ENCODE measurements around the gene H2BW2.
"Not testable (repeated sequence)": the region's sequence is repeated elsewhere in the genome, so short reads cannot be mapped to it uniquely, and the experiment has no call there.

The H2BW2 gene

GRCh38 chrX:104039689-104040505 lies at the start of gene H2BW2:
Gene H2BW2, plus strand, starts transcription at chrX:104039956. Its CDS starts 39 bp downstream, at chrX:104039995.
- no peak for DNase-seq (ENCODE audit: low read depth in 2 of 2)

DNA sequence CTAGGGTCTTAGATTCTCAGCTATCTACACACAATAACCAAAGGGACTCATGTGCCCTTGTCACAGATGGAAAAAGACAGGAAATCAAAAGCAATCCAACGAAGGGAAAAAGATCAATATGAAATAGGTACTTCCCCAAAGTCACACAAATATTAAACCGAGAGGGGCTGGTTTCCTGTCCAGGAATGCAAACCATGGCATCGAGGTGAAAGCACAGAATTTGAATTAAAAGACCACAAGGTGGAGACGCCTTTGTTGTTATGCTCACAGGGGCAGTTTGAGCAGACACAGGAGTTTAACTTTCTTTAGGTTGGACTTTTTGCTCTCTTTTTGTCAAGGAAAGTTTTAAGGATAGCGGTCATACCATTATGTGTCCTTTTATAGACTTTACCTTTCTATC lies 40.5 kb upstream of the H2BW2 start:
- no peak for DNase-seq (ENCODE audit: low read depth in 2 of 2)

DNA sequence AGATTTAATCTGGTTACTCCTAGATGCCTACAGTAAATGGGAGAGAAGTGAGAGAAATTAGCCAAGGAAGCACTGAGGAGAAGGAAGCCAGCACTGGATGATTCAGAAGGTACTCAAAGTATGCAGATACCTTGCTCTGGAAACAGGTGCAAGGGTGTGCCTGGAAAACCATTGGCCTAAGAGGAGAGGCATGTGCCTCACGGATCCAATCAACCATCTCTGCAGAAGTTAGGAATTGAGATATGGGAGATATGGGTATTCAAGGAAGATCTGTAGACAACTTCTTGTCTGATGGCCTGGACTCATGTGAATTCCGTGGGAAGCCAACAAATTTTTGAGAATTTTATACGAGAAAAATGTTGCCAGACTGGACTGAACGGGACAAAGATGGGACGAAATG lies 30.9 kb upstream of the H2BW2 start:
- DNase-seq (ENCODE audit: low read depth in 2 of 2) = no peak

DNA sequence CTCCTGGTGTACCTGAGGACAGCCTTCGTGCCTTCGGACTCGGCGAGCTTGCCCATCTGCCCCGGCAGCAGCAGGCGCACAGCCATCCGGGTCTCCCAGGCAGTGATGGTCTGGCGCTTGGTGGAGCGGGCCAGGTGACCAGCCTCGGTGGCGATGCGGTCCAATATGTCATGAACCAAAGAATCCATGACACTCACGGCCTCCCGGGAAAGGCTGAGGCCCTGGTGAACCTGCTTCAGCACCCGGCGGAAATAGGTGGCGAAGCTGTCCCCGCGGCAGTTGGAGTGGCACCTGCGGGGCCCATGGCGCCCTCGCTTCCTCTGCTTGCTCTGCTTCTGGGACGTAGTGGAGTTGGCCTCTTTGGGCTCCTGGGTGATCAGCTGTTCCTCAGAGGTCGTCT lies 26.6 kb upstream of the H2BW2 start:
- DNase-seq (ENCODE audit: low read depth in 2 of 2) = no peak

- DNase-seq (ENCODE audit: low read depth in 2 of 2) = no peak
These were observed 26.1 kb upstream of the H2BW2 start, which contains the start of gene H2BW1 for GRCh38 chrX:104013606-104014005. Gene H2BW1, minus strand, starts transcription at chrX:104013708. Its CDS starts 132 bp downstream, at chrX:104013576.

GRCh38 chrX:104015576-104015975 lies 24.2 kb upstream of the H2BW2 start:
- DNase-seq (ENCODE audit: low read depth in 2 of 2) = not testable (repeated sequence)

DNA sequence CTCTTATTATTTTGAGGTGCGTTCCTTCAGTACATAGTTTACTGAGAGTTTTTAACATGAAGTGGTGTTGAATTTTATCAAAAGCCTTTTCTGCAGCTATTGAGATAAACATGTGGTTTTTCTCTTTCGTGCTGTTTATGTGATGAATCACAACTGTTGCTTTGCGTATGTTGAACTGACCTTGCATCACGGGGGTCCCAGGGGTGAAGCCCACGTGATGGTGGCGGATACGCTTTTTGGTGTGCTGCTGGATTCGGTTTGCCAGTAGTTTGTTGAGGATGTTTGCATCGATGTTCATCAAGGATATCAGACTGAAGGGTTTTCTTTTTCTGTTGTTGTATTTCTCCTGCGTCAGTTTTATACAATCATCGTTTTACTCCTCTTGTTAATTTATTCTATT lies 21.6 kb upstream of the H2BW2 start:
- no peak for DNase-seq (ENCODE audit: low read depth in 2 of 2)

DNA sequence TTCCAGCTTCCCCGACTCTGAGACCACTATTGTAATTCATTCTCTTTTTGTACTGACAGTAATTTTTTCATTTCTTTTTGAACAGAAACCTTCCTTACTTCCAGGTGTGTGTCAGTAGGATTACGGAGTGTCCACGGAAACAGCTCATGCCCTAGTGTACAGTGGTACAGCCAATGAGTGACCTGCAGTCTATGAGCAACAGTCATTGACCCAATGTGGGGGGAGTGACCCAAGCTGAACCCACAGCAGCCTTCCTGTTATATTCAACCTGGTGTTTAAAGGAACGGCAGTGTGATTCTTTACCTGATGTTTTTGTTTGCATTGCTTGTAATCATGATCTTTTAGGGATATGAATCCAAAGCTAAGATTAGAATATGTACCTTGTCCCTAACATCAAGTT lies 1.2 kb downstream of the H2BW2 start:
- no peak for DNase-seq (ENCODE audit: low read depth in 2 of 2)

GRCh38 chrX:104045642-104046041 lies 5.9 kb downstream of the H2BW2 start:
- DNase-seq (ENCODE audit: low read depth in 2 of 2) = no peak

GRCh38 chrX:104047171-104047570 lies 7.4 kb downstream of the H2BW2 start:
- DNase-seq (ENCODE audit: low read depth in 2 of 2) = no peak

GRCh38 chrX:104054956-104055355 lies 15.2 kb downstream of the H2BW2 start:
- DNase-seq (ENCODE audit: low read depth in 2 of 2) = not testable (repeated sequence)

- DNase-seq (ENCODE audit: low read depth in 2 of 2) = not testable (repeated sequence)
These were observed 22.9 kb downstream of the H2BW2 start for GRCh38 chrX:104062636-104063035.

DNA sequence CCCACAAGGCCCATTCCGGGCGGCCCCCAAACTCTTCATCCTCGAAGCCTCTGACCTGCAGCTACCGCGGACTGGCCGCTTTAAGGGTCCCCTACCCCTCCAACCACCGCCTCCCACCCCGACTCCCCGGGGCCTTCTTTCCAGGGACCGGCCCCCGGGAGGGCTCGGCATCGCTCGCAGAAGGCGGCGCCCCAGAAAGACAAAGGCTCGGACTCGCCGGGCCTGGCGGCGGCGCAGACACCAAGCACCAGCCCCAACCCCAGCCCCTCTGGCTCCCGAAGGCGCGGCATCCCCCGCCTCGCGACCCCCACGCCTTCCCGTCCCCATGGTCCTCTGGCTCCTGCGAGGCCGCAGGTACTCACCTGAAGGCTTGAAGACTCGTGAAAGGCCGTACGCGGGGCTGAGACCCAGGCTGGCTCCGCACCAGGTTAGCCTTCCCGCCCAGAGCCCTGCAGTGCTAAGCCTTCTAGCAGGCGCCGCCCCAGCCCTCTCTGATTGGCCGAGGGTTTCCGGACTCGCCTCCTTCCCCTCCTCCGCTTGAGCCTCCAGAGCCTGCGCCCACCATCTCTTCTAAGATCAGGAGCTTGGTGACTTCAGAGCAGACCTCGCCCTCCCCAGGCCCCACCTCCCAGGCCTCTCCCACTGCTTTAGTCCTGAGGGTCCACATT lies 36.2 kb downstream of the H2BW2 start, which contains the start of gene TMSB15C:
Gene TMSB15C, minus strand, starts transcription at position 459 of the 668 bp plus-strand sequence.
- DNase-seq (ENCODE audit: low read depth in 2 of 2) = not testable (repeated sequence)

DNA sequence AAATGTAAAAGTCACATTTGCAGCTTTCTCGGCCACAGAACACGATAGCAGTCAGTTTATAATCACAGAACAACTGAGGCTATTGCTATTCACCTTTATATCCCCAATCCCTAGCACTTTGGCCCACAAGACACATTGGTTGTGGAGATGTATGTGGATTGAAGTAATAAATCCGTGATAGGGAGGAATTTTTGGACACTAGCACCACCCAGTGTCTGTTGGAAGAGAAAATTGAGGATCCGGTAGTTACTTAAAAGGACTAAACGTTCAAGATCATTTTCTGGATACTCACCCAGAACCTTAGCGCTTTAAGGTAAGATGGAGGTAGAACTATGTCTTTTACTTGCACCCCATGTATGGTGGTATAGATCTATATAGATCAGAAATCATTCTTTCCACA lies 38.1 kb downstream of the H2BW2 start:
- not testable (repeated sequence) for DNase-seq (ENCODE audit: low read depth in 2 of 2)

DNA sequence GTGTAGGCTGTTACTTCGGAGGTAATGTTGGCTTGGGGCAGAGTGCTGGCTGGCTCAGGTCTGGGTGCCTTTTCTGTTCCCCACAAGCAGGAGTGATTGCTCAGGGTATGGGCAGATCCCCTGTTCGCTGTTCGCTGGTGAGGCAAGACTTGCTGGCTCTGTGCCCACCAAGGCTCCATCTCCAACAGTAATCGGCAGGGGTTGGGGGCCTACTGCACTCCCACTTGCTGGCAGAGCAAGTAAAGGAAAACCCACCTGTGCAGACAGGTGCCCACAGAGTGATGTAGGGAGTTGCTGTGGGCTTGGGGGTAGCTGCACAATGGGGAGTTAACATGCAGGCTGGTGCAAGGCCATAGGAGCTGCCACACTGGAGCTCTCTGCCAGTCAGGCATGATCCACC lies 44.3 kb downstream of the H2BW2 start:
- DNase-seq (ENCODE audit: low read depth in 2 of 2) = no peak

DNA sequence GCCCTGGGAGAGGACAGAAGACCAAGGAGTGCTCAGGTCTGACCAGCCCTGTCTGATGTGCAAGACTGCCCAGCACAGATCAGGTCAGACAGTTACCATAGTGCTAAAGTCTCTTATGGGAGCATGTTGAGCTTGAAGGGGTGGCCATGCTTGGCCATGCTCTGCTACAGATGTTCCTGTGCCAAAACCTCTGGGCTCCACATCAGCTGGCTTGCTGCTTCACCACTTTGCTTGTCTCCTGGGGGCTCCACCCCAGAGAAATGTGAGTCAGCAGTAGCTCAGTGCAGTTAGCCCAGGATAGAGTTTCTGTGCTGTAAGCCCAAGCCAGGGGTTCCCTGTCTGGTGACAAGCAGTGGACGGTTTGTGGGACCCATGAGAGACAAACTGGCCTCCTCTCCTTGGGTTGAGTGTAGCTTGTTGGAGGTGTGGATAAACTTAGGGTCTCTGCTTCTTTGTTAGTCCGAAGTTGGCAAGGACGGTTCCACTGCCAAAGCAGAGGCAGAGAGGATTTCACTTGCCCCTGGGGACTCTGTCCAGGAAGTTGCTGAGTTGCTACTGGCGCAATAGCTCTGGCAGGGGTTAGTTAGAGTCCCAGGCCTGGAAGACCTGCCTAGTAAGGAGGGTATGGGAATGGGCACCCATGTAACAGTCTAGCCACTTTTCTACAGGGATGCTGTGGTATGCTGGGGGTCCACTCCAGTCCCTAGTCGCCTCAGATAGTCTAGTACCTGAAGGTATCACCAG lies 45.0 kb downstream of the H2BW2 start:
- no peak for DNase-seq (ENCODE audit: low read depth in 2 of 2)

DNA sequence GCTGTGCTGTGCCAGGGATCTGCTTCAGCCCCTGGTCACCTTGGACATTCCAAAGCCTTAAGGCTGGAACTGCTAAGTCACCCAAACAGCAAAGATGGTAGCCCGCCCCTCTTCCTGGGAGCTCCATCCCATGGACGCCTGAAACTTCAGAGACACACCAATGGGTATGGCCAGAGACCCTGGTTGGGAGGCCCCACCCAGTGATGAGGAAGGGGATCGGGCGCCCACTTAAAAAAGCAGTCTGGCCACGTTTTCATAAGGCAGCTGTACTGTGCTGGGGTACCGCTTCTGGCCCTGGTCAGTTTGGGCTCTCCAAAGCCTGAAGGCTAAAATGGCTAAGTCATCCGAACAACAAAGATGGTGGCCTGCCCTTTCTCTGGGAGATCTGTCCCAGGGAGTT lies 45.7 kb downstream of the H2BW2 start:
- DNase-seq (ENCODE audit: low read depth in 2 of 2) = no peak

DNA sequence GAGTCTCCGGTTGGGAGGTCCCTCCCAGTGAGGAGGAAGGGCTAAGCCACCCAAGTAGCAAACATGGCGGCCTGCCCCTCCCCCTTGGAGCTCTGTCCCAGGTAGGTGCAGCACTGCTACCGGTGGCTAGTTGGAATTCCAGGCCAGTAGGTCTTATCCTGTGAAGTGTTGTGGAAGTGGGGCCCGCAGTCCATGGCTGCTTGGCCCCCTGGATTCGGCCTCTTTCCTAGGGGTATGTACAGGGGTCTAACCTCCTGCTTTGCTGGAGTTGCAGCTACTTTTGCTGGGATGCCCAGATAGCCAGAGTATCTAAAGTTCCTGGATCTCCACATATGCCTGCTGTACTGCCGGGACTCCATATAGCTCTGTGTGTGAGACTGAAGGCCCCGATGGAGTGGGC lies 46.2 kb downstream of the H2BW2 start:
- no peak for DNase-seq (ENCODE audit: low read depth in 2 of 2)
